Transverse colon (tissue), 4 donors: ENCODE measurements around the gene GRIK4.

ENCODE experiments used
- EP300 ChIP-seq: sonication (generic); formaldehyde crosslinking; IDR thresholded peaks from one replicate; pipeline ENCODE4 v1.6.1; 2017; ENCODE audit warnings: antibody characterized with exemption, low read depth
- POLR2A ChIP-seq: fragments of 450-650 bp; IDR thresholded peaks from one replicate; pipeline ENCODE4 v1.6.1; 2016; ENCODE audit warnings: antibody characterized with exemption, mild to moderate bottlenecking, moderate library complexity
- POLR2AphosphoS5 ChIP-seq, 3 donors: sonication (generic); formaldehyde crosslinking; IDR thresholded peaks; one replicate each; pipeline ENCODE4 v1.6.1; 2016; ENCODE audit warnings: antibody characterized with exemption in 3 of 3
- TF ChIP-seq, protein P1 (sequence below), 5 experiments: fragments of 200-600 bp in 3 of 5; fragments of 450-650 bp in 2 of 5; sonication (generic) in 3 of 5; IDR thresholded peaks; 1 replicate in 2 of 5; 2 replicates in 3 of 5; pipeline ENCODE4 v1.5.1; 2016 to 2017; ENCODE audit warnings: antibody characterized with exemption in 5 of 5, inconsistent platforms in 3 of 5, mild to moderate bottlenecking in 2 of 5, moderate library complexity in 1 of 5

DNA sequence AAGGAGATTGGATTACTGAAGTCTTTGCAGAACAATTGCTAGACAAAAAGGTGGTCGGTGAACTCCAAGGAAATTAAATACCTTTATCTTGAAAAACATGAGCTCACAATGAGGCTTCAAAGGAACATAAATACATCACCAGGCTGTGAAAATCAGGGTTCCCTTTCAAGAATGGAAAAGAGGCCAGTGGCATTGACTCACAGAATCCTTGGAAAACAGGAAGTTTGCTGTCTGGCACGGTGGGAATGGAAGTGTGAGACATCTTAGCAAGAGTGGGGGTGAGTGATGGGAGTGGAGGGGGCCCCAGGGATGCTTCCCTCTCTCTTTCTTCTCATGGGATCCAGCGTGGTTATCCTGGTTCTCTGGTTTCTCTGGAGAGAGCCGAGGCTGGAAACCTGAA is 463.4 kb downstream of the GRIK4 start:
- TF ChIP-seq, protein P1, sequence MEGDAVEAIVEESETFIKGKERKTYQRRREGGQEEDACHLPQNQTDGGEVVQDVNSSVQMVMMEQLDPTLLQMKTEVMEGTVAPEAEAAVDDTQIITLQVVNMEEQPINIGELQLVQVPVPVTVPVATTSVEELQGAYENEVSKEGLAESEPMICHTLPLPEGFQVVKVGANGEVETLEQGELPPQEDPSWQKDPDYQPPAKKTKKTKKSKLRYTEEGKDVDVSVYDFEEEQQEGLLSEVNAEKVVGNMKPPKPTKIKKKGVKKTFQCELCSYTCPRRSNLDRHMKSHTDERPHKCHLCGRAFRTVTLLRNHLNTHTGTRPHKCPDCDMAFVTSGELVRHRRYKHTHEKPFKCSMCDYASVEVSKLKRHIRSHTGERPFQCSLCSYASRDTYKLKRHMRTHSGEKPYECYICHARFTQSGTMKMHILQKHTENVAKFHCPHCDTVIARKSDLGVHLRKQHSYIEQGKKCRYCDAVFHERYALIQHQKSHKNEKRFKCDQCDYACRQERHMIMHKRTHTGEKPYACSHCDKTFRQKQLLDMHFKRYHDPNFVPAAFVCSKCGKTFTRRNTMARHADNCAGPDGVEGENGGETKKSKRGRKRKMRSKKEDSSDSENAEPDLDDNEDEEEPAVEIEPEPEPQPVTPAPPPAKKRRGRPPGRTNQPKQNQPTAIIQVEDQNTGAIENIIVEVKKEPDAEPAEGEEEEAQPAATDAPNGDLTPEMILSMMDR (IDR thresholded peaks at IDR 0.05), result no peak
- TF ChIP-seq EP300, result no peak
- no peak for TF ChIP-seq POLR2A
- TF ChIP-seq POLR2AphosphoS5 (IDR thresholded peaks at IDR 0.05), result no peak
